ENCODE data around the gene ABL2.
"Not testable (repeated sequence)": the region's sequence is repeated elsewhere in the genome, so short reads cannot be mapped to it uniquely, and the experiment has no call there.

The ABL2 gene

GRCh38 chr1:179229214-179230140, at the start of gene ABL2:
Gene ABL2, minus strand, starts transcription at chr1:179229677. Its CDS starts 280 bp downstream, at chr1:179229397.
- Histone ChIP-seq H3K27ac (ENCODE audit: low read length) (no peak within 1 kb of the TSS), H3K9ac (ENCODE audit: low read length) (peak within 1 kb of the TSS; percentile 80), H3K36me3 (ENCODE audit: control insufficient read depth, low read depth, low read length) (peaks cover 4% of the 10 kb centered on the region), H3K27me3 (ENCODE audit: control insufficient read depth, insufficient read depth, low read length) (peaks cover 10% of the 10 kb centered on the region), H3K9me3 (ENCODE audit: control insufficient read depth, low read depth, low read length) (no peaks in the 10 kb centered on the region), H3K4me3 (ENCODE audit: low read length) (peak within 1 kb of the TSS; percentile 69), H3K4me1 (ENCODE audit: control insufficient read depth, low read depth, low read length) (no peaks in the 10 kb centered on the region)

GRCh38 chr1:179278920-179279319, 49.4 kb upstream of the ABL2 start:
- H3K4me1 ChIP-seq (ENCODE audit: control insufficient read depth, low read depth, low read length), result no peaks in the 10 kb centered on the region
- no peaks in the 10 kb centered on the region for H3K27me3 ChIP-seq (ENCODE audit: control insufficient read depth, insufficient read depth, low read length)
- H3K9ac ChIP-seq (ENCODE audit: low read length), result no peak overlapping the region
- H3K27ac ChIP-seq (ENCODE audit: low read length), result no peak overlapping the region
- peaks cover 7% of the 10 kb centered on the region for H3K9me3 ChIP-seq (ENCODE audit: control insufficient read depth, low read depth, low read length)
- H3K36me3 ChIP-seq (ENCODE audit: control insufficient read depth, low read depth, low read length), result no peaks in the 10 kb centered on the region
- H3K4me3 ChIP-seq (ENCODE audit: low read length), result no peak overlapping the region

GRCh38 chr1:179274424-179274823, 44.9 kb upstream of the ABL2 start:
- not testable (repeated sequence) for H3K36me3 ChIP-seq (ENCODE audit: control insufficient read depth, low read depth, low read length); H3K27ac ChIP-seq (ENCODE audit: low read length); H3K4me1 ChIP-seq (ENCODE audit: control insufficient read depth, low read depth, low read length); H3K27me3 ChIP-seq (ENCODE audit: control insufficient read depth, insufficient read depth, low read length); H3K9me3 ChIP-seq (ENCODE audit: control insufficient read depth, low read depth, low read length); H3K4me3 ChIP-seq (ENCODE audit: low read length); H3K9ac ChIP-seq (ENCODE audit: low read length)

GRCh38 chr1:179269071-179269470, 39.6 kb upstream of the ABL2 start:
- Histone ChIP-seq H3K36me3 (ENCODE audit: control insufficient read depth, low read depth, low read length) (no peaks in the 10 kb centered on the region), H3K27me3 (ENCODE audit: control insufficient read depth, insufficient read depth, low read length) (no peaks in the 10 kb centered on the region), H3K27ac (ENCODE audit: low read length) (no peak overlapping the region), H3K9ac (ENCODE audit: low read length) (no peak overlapping the region), H3K9me3 (ENCODE audit: control insufficient read depth, low read depth, low read length) (no peaks in the 10 kb centered on the region), H3K4me1 (ENCODE audit: control insufficient read depth, low read depth, low read length) (no peaks in the 10 kb centered on the region), H3K4me3 (ENCODE audit: low read length) (no peak overlapping the region)

- Histone ChIP-seq H3K4me1 (ENCODE audit: control insufficient read depth, low read depth, low read length) (no peaks in the 10 kb centered on the region), H3K36me3 (ENCODE audit: control insufficient read depth, low read depth, low read length) (no peaks in the 10 kb centered on the region), H3K27ac (ENCODE audit: low read length) (no peak overlapping the region), H3K4me3 (ENCODE audit: low read length) (no peak overlapping the region), H3K9me3 (ENCODE audit: control insufficient read depth, low read depth, low read length) (no peaks in the 10 kb centered on the region), H3K9ac (ENCODE audit: low read length) (no peak overlapping the region), H3K27me3 (ENCODE audit: control insufficient read depth, insufficient read depth, low read length) (no peaks in the 10 kb centered on the region)
Observed at GRCh38 chr1:179264507-179264906, 35.0 kb upstream of the ABL2 start.

- no peaks in the 10 kb centered on the region for H3K27me3 ChIP-seq (ENCODE audit: control insufficient read depth, insufficient read depth, low read length)
- no peak overlapping the region for H3K9ac ChIP-seq (ENCODE audit: low read length)
- H3K27ac ChIP-seq (ENCODE audit: low read length), result no peak overlapping the region
- H3K4me1 ChIP-seq (ENCODE audit: control insufficient read depth, low read depth, low read length), result no peaks in the 10 kb centered on the region
- H3K4me3 ChIP-seq (ENCODE audit: low read length), result no peak overlapping the region
- no peaks in the 10 kb centered on the region for H3K36me3 ChIP-seq (ENCODE audit: control insufficient read depth, low read depth, low read length)
- H3K9me3 ChIP-seq (ENCODE audit: control insufficient read depth, low read depth, low read length), result no peaks in the 10 kb centered on the region
Observed at GRCh38 chr1:179263121-179263520, 33.6 kb upstream of the ABL2 start.

- Histone ChIP-seq H3K36me3 (ENCODE audit: control insufficient read depth, low read depth, low read length) (no peaks in the 10 kb centered on the region), H3K4me1 (ENCODE audit: control insufficient read depth, low read depth, low read length) (no peaks in the 10 kb centered on the region), H3K27ac (ENCODE audit: low read length) (no peak overlapping the region), H3K9ac (ENCODE audit: low read length) (no peak overlapping the region), H3K27me3 (ENCODE audit: control insufficient read depth, insufficient read depth, low read length) (no peaks in the 10 kb centered on the region), H3K9me3 (ENCODE audit: control insufficient read depth, low read depth, low read length) (no peaks in the 10 kb centered on the region), H3K4me3 (ENCODE audit: low read length) (no peak overlapping the region)
Observed at GRCh38 chr1:179262183-179262582, 32.7 kb upstream of the ABL2 start.

GRCh38 chr1:179253286-179253972, 24.0 kb upstream of the ABL2 start:
- H3K4me3 ChIP-seq (ENCODE audit: low read length), result no peak overlapping the region
- H3K4me1 ChIP-seq (ENCODE audit: control insufficient read depth, low read depth, low read length), result no peaks in the 10 kb centered on the region
- H3K36me3 ChIP-seq (ENCODE audit: control insufficient read depth, low read depth, low read length), result no peaks in the 10 kb centered on the region
- H3K27ac ChIP-seq (ENCODE audit: low read length), result no peak overlapping the region
- H3K9ac ChIP-seq (ENCODE audit: low read length), result no peak overlapping the region
- H3K9me3 ChIP-seq (ENCODE audit: control insufficient read depth, low read depth, low read length), result no peaks in the 10 kb centered on the region
- no peaks in the 10 kb centered on the region for H3K27me3 ChIP-seq (ENCODE audit: control insufficient read depth, insufficient read depth, low read length)

GRCh38 chr1:179252606-179253005, 23.1 kb upstream of the ABL2 start:
- H3K9me3 ChIP-seq (ENCODE audit: control insufficient read depth, low read depth, low read length), result no peaks in the 10 kb centered on the region
- no peak overlapping the region for H3K9ac ChIP-seq (ENCODE audit: low read length)
- no peaks in the 10 kb centered on the region for H3K27me3 ChIP-seq (ENCODE audit: control insufficient read depth, insufficient read depth, low read length)
- no peak overlapping the region for H3K27ac ChIP-seq (ENCODE audit: low read length)
- no peaks in the 10 kb centered on the region for H3K4me1 ChIP-seq (ENCODE audit: control insufficient read depth, low read depth, low read length)
- no peak overlapping the region for H3K4me3 ChIP-seq (ENCODE audit: low read length)
- no peaks in the 10 kb centered on the region for H3K36me3 ChIP-seq (ENCODE audit: control insufficient read depth, low read depth, low read length)

GRCh38 chr1:179251675-179252074, 22.2 kb upstream of the ABL2 start:
- H3K9me3 ChIP-seq (ENCODE audit: control insufficient read depth, low read depth, low read length), result no peaks in the 10 kb centered on the region
- H3K4me1 ChIP-seq (ENCODE audit: control insufficient read depth, low read depth, low read length), result no peaks in the 10 kb centered on the region
- H3K27me3 ChIP-seq (ENCODE audit: control insufficient read depth, insufficient read depth, low read length), result no peaks in the 10 kb centered on the region
- H3K27ac ChIP-seq (ENCODE audit: low read length), result no peak overlapping the region
- H3K9ac ChIP-seq (ENCODE audit: low read length), result no peak overlapping the region
- no peaks in the 10 kb centered on the region for H3K36me3 ChIP-seq (ENCODE audit: control insufficient read depth, low read depth, low read length)
- no peak overlapping the region for H3K4me3 ChIP-seq (ENCODE audit: low read length)

GRCh38 chr1:179247923-179248322, 18.4 kb upstream of the ABL2 start:
- Histone ChIP-seq H3K9me3 (ENCODE audit: control insufficient read depth, low read depth, low read length) (no peaks in the 10 kb centered on the region), H3K9ac (ENCODE audit: low read length) (no peak overlapping the region), H3K27ac (ENCODE audit: low read length) (no peak overlapping the region), H3K4me3 (ENCODE audit: low read length) (no peak overlapping the region), H3K4me1 (ENCODE audit: control insufficient read depth, low read depth, low read length) (no peaks in the 10 kb centered on the region), H3K36me3 (ENCODE audit: control insufficient read depth, low read depth, low read length) (no peaks in the 10 kb centered on the region), H3K27me3 (ENCODE audit: control insufficient read depth, insufficient read depth, low read length) (no peaks in the 10 kb centered on the region)

GRCh38 chr1:179245426-179245825, 15.9 kb upstream of the ABL2 start:
- not testable (repeated sequence) for H3K27me3 ChIP-seq (ENCODE audit: control insufficient read depth, insufficient read depth, low read length); H3K9me3 ChIP-seq (ENCODE audit: control insufficient read depth, low read depth, low read length); H3K27ac ChIP-seq (ENCODE audit: low read length); H3K36me3 ChIP-seq (ENCODE audit: control insufficient read depth, low read depth, low read length); H3K4me1 ChIP-seq (ENCODE audit: control insufficient read depth, low read depth, low read length); H3K4me3 ChIP-seq (ENCODE audit: low read length); H3K9ac ChIP-seq (ENCODE audit: low read length)
